SK-N-MC (cell line): ENCODE results near the gene GALNT8.

Source experiments
- EZH2 ChIP-seq: fragments of 200-600 bp; sonication (generic); IDR thresholded peaks from one replicate; pipeline ENCODE4 v1.6.1; 2017; ENCODE audit warnings: antibody characterized with exemption
- POLR2AphosphoS5 ChIP-seq: IDR thresholded peaks from 2 replicates; pipeline ENCODE4 v1.6.1; 2012; ENCODE audit warnings: mild to moderate bottlenecking, low read depth, low read length, borderline replicate concordance

- TF ChIP-seq EZH2 (no peak), POLR2AphosphoS5 (no peak)
Measured at GRCh38 chr12:4714879-4715278, 5.3 kb upstream of the GALNT8 start.
